HepG2 (cell line): Measurements from ENCODE around the gene TMEM95. TPM values are rescaled to one million over a fixed set of nuclear protein-coding genes. Genes with fewer than 3 reads are reported as not detected.

Experiments
- ATAC-seq: fragments of 200-7000 bp; cut with Tn5 transposase; 3 replicates; pipeline ENCODE4 v1.9.1; 2020; ENCODE audit warnings: mild to moderate bottlenecking, moderate library complexity
- BruUV-seq: library from RNA; stranded (reverse); fragments of 400-500 nt; replicated peaks from 2 replicates; lab custom pipeline; 2021; lab: Mats Ljungman, UMichigan
- CTCF ChIA-PET: fragments of 300-600 bp; formaldehyde crosslinking; extraction: SDS; loops from one replicate; lab custom pipeline; 2021; ENCODE audit warnings: low total read pairs, inconsistent platforms, low intra/inter-chr PET ratio; lab: Yijun Ruan, JAX
- POLR2A ChIA-PET: fragments of 350-600 bp; sonication (Branson Sonifier 250); formaldehyde crosslinking; loops from one replicate; lab custom pipeline; 2020; ENCODE audit warnings: antibody characterized with exemption, inconsistent platforms; lab: Yijun Ruan, JAX
- DNase-seq: peaks from one replicate; pipeline ENCODE4 v3.0.0-alpha.2; 2015; ENCODE audit warnings: low spot score
- FAIRE-seq: peaks from 3 replicates; lab custom pipeline; 2011; peaks lifted over from hg19 to GRCh38; lab: Jason Lieb, UNC
- H2AFZ ChIP-seq: one replicate; pipeline ENCODE4 v1.6.1; 2011; ENCODE audit warnings: low read length, inconsistent platforms
- H3K27ac ChIP-seq: fragments of 300-600 bp; 3 replicates; pipeline ENCODE4 v1.8.0; 2011; ENCODE audit warnings: mixed run types, mild to moderate bottlenecking, mixed read lengths, low read length, inconsistent platforms; ENCODE audit not compliant: insufficient read depth; ENCODE audit errors: extremely low read length
- H3K27me3 ChIP-seq, 2 experiments: fragments of 200-600 bp in 1 of 2; 2 replicates in 1 of 2; 3 replicates in 1 of 2; pipeline versions ENCODE4 v1.6.0 to v1.8.0; 2011; ENCODE audit warnings: low read length in 2 of 2, mild to moderate bottlenecking in 2 of 2, moderate library complexity in 2 of 2, inconsistent platforms in 1 of 2; ENCODE audit not compliant: insufficient read depth in 2 of 2, control insufficient read depth in 1 of 2
- H3K36me3 ChIP-seq, 2 experiments: fragments of 200-600 bp in 1 of 2; replicated peaks in 1 of 2; 2 replicates in 1 of 2; 3 replicates in 1 of 2; pipeline versions ENCODE4 v1.5.1 to v1.8.0; 2011; ENCODE audit warnings: low read length in 2 of 2, inconsistent platforms in 1 of 2; ENCODE audit not compliant: insufficient read depth in 2 of 2, control insufficient read depth in 1 of 2
- H3K4me1 ChIP-seq: 2 replicates; pipeline ENCODE4 v1.5.1; 2012; ENCODE audit warnings: low read length, inconsistent platforms; ENCODE audit not compliant: insufficient read depth
- H3K4me2 ChIP-seq: 2 replicates; pipeline ENCODE4 v1.6.0; 2011; ENCODE audit warnings: low read depth, low read length, inconsistent platforms
- H3K4me3 ChIP-seq, 3 experiments: fragments of 200-600 bp in 1 of 3; sonication (generic), shearing (Covaris generic) in 1 of 3; replicated peaks in 1 of 3; 2 replicates each; pipeline ENCODE4 v1.5.1; 2011 to 2016; ENCODE audit warnings: low read length in 3 of 3, inconsistent platforms in 2 of 3, low read depth in 2 of 3, mild to moderate bottlenecking in 2 of 3, control low read depth in 1 of 3, mixed read lengths in 1 of 3; ENCODE audit not compliant: insufficient read depth in 1 of 3
- H3K79me2 ChIP-seq: one replicate; pipeline ENCODE4 v1.6.1; 2011; ENCODE audit warnings: low read length, inconsistent platforms; ENCODE audit not compliant: insufficient read depth
- H3K9ac ChIP-seq: 2 replicates; pipeline ENCODE4 v1.6.0; 2011; ENCODE audit warnings: mild to moderate bottlenecking, low read depth, low read length, inconsistent platforms; ENCODE audit not compliant: insufficient read depth
- H3K9me3 ChIP-seq: 2 replicates; pipeline ENCODE4 v1.5.1; 2012; ENCODE audit warnings: mild to moderate bottlenecking, low read length
- H4K20me1 ChIP-seq: 2 replicates; pipeline ENCODE4 v1.6.0; 2011; ENCODE audit warnings: inconsistent platforms, mild to moderate bottlenecking, low read length, moderate library complexity; ENCODE audit not compliant: insufficient read depth
- AKAP8 ChIP-seq: sonication (generic); formaldehyde crosslinking; IDR thresholded peaks from 2 replicates; pipeline ENCODE4 v1.5.1; 2020; ENCODE audit warnings: mild to moderate bottlenecking, missing genetic modification reagents
- BRCA1 ChIP-seq: sonication (generic); formaldehyde crosslinking; IDR thresholded peaks from 2 replicates; pipeline ENCODE4 v1.4.0; 2020; ENCODE audit warnings: missing genetic modification reagents
- NCOA1 ChIP-seq: sonication (generic); formaldehyde crosslinking; IDR thresholded peaks from 2 replicates; pipeline ENCODE4 v1.9.0; 2021; ENCODE audit warnings: missing genetic modification reagents
- POGZ ChIP-seq: sonication (generic); formaldehyde crosslinking; IDR thresholded peaks from 2 replicates; pipeline ENCODE4 v1.4.0; 2020; ENCODE audit warnings: mild to moderate bottlenecking, missing genetic modification reagents
- RBM22 ChIP-seq: fragments of 200-400 bp; formaldehyde crosslinking; optimal IDR thresholded peaks from 2 replicates; pipeline ENCODE3; 2017; ENCODE audit warnings: mild to moderate bottlenecking, low read length, moderate library complexity
- SMAD1 ChIP-seq: sonication (generic); formaldehyde crosslinking; IDR thresholded peaks from 2 replicates; pipeline ENCODE4 v1.4.0; 2020; ENCODE audit warnings: missing genetic modification reagents, low read depth, mild to moderate bottlenecking, borderline replicate concordance
- SRF ChIP-seq: IDR thresholded peaks from 2 replicates; pipeline ENCODE4 v1.6.1; 2011; ENCODE audit warnings: mild to moderate bottlenecking, low read depth, low read length, moderate library complexity
- ZNF274 ChIP-seq: sonication (generic); formaldehyde crosslinking; IDR thresholded peaks from 2 replicates; pipeline ENCODE4 v1.5.1; 2020; ENCODE audit warnings: mild to moderate bottlenecking, missing genetic modification reagents
- WGBS: methylation state at CpG from one replicate; pipeline ENCODE4 v1.1.6; 2017; ENCODE audit warnings: low lambda C conversion rate; 5-methylcytosine and 5-hydroxymethylcytosine counted together
- in situ Hi-C: cut with HindIII; loops from 2 replicates; pipeline ENCODE4 v1.10.0; 2017; ENCODE audit warnings: low pct_unique_long_range_greater_than_20kb; ENCODE audit not compliant: extremely low pct_ligation_motif_present
- intact Hi-C: fragments of 100-400 bp; cut with micrococcal nuclease; formaldehyde crosslinking; loops from one replicate; pipeline ENCODE4 v1.10.0; 2022; ENCODE audit not compliant: unreplicated experiment
- polyA plus RNA-seq, 8 experiments: library from polyadenylated mRNA; depleted of rRNA in 3 of 8; stranded (reverse) in 7 of 8; unstranded in 1 of 8; fragments of >200 nt; fragmentation: Illumina TruSeq in 4 of 8; extraction: Trizol in 4 of 8; gene quantifications; 2 replicates each; pipeline versions ENCODE4 v1.2.1 to v1.2.3, GENCODE V29; 2011 to 2016; ENCODE audit warnings: low read depth in 4 of 8, missing spikeins in 1 of 8, mixed read lengths in 1 of 8; ENCODE audit not compliant: insufficient read depth in 1 of 8
- total RNA-seq, 5 experiments: library from RNA; depleted of rRNA; stranded (reverse); fragments of >200 nt; fragmentation: Illumina TruSeq; extraction: Trizol; gene quantifications; 2 replicates each; pipeline ENCODE4 v1.2.3, GENCODE V29; 2016; ENCODE audit warnings: low read depth in 1 of 5

TMEM95 gene
- total and polyA plus RNA-seq, 2 of the 13 experiments (the other 11 are each of a cell fraction or from before 2014, with no cell fraction given), result not detected

GRCh38 chr17:7324438-7324779, 30.5 kb upstream of the TMEM95 start:
- POLR2A ChIA-PET, result no interaction called here
- 75% methylated on average over 3 of the region's 3 CpGs for WGBS
- Histone ChIP-seq H3K79me2 (peaks cover 12% of the 10 kb centered on the region), H3K27ac (no peak overlapping the region), H4K20me1 (no peaks in the 10 kb centered on the region), H3K36me3 (peaks cover 24 to 58% of the 10 kb centered on the region in 2 experiments), H3K4me2 (no peak overlapping the region), H3K4me1 (peaks cover 16% of the 10 kb centered on the region), H3K9me3 (no peaks in the 10 kb centered on the region), H2AFZ (no peak overlapping the region), H3K4me3 (no peak overlapping the region), H3K9ac (no peak overlapping the region), H3K27me3 (no peaks in the 10 kb centered on the region; a peak in 1 of 5 replicates)
- no peak for ATAC-seq
- CTCF ChIA-PET, result interaction anchor here (3.8 kb wide), 1 partner anchor 22 kb away, joined by 41 read pairs; no protein-coding TSS in a partner anchor
- no peak for DNase-seq
- TF ChIP-seq RBM22, result no peak
- 0 out of 2 replicates have a peak, but pooled peaks have one; percentile 13 for TF ChIP-seq SMAD1
- in situ Hi-C loops, result no loop called here
- FAIRE-seq, result no peak
- intact Hi-C loops, result loop anchor here (1.0 kb wide), 1 partner anchor 21 kb away; no protein-coding TSS in a partner anchor
- no TSS peak for BruUV-seq

- Histone ChIP-seq H3K36me3 (peaks cover 24 to 58% of the 10 kb centered on the region in 2 experiments), H3K79me2 (peaks cover 12% of the 10 kb centered on the region)
- no peak for FAIRE-seq
Measured at GRCh38 chr17:7325031-7325528, 29.9 kb upstream of the TMEM95 start.

More at GRCh38 chr17:7325031-7325528, 29.9 kb upstream of the TMEM95 start:
- H3K9me3 ChIP-seq, result no peaks in the 10 kb centered on the region
- no TSS peak for BruUV-seq
- peaks cover 16% of the 10 kb centered on the region for H3K4me1 ChIP-seq
- TF ChIP-seq SRF (no peak), NCOA1 (CRISPR knock-in tag) (no peak), BRCA1 (CRISPR knock-in tag) (no peak), ZNF274 (no peak), POGZ (CRISPR knock-in tag) (no peak), AKAP8 (CRISPR knock-in tag) (no peak)
- in situ Hi-C loops (no loop called here), intact Hi-C loops (no loop called here)
- WGBS, result 98% methylated on average over 19 of the region's 19 CpGs
- H4K20me1 ChIP-seq, result no peaks in the 10 kb centered on the region
- no peak overlapping the region for H3K9ac ChIP-seq
- no peak overlapping the region for H3K27ac ChIP-seq
- H2AFZ ChIP-seq, result no peak overlapping the region
- no peak for ATAC-seq
- no peak for DNase-seq
- POLR2A ChIA-PET, result no interaction called here
- CTCF ChIA-PET, result interaction anchor here (3.8 kb wide), 1 partner anchor 21 kb away, joined by 41 read pairs; no protein-coding TSS in a partner anchor
- H3K27me3 ChIP-seq, result no peaks in the 10 kb centered on the region; a peak in 1 of 5 replicates
- no peak overlapping the region for H3K4me3 ChIP-seq
- no peak overlapping the region for H3K4me2 ChIP-seq
